GM10266 (cell line): ENCODE measurements around the gene ARL2BP.
"Not testable (repeated sequence)": the region's sequence is repeated elsewhere in the genome, so short reads cannot be mapped to it uniquely, and the experiment has no call there.

Experiments
- DNase-seq: peaks from one replicate; pipeline ENCODE4 v3.0.0; 2012; ENCODE audit errors: extremely low spot score
- CTCF ChIP-seq: IDR thresholded peaks from 2 replicates; pipeline ENCODE4 v1.5.1; 2012; ENCODE audit warnings: mild to moderate bottlenecking, low read depth; ENCODE audit not compliant: control insufficient read depth, insufficient read depth; ENCODE audit errors: missing control alignments

The ARL2BP gene

GRCh38 chr16:57271867-57272495 is 26.9 kb downstream of the ARL2BP start:
- no peak for DNase-seq
- TF ChIP-seq CTCF = no peak

GRCh38 chr16:57273359-57273758 is 28.3 kb downstream of the ARL2BP start:
- TF ChIP-seq CTCF = no peak
- no peak for DNase-seq

GRCh38 chr16:57273826-57274225 is 28.8 kb downstream of the ARL2BP start:
- TF ChIP-seq CTCF = no peak

GRCh38 chr16:57275946-57276345 is 30.9 kb downstream of the ARL2BP start:
- DNase-seq = not testable (repeated sequence)

More at GRCh38 chr16:57273826-57274225, 28.8 kb downstream of the ARL2BP start:
- no peak for DNase-seq

- TF ChIP-seq CTCF = no peak
Observed at GRCh38 chr16:57276596-57276995, 31.5 kb downstream of the ARL2BP start.

GRCh38 chr16:57277586-57277985 is 32.5 kb downstream of the ARL2BP start:
- no peak for TF ChIP-seq CTCF
- no peak for DNase-seq

More at GRCh38 chr16:57276596-57276995, 31.5 kb downstream of the ARL2BP start:
- DNase-seq = no peak

- no peak for DNase-seq
- TF ChIP-seq CTCF = no peak
Observed at GRCh38 chr16:57278494-57278893, 33.4 kb downstream of the ARL2BP start.
